Liver (tissue), 9 donors: ENCODE measurements around the gene HTR7. TPM values are rescaled to one million over a fixed set of nuclear protein-coding genes. Genes with fewer than 3 reads are reported as not detected.

Source experiments
- DNase-seq: peaks from one replicate; pipeline ENCODE4 v3.0.0-alpha.2; 2017; ENCODE audit warnings: low spot score
- H3K27ac ChIP-seq, 2 donors: one replicate each; pipeline ENCODE4 v1.7.0; 2013; ENCODE audit warnings: inconsistent platforms in 2 of 2, low read length in 2 of 2, control low read depth in 1 of 2, low read depth in 1 of 2, mild to moderate bottlenecking in 1 of 2
- H3K27me3 ChIP-seq, 4 donors: one replicate each; pipeline versions ENCODE4 v1.6.1 to v1.7.0; 2013; ENCODE audit warnings: low read length in 3 of 4, inconsistent platforms in 1 of 4, mild to moderate bottlenecking in 1 of 4, moderate library complexity in 1 of 4; ENCODE audit not compliant: control insufficient read depth in 4 of 4, insufficient read depth in 4 of 4
- H3K36me3 ChIP-seq, 4 donors: one replicate each; pipeline versions ENCODE4 v1.6.1 to v1.7.0; 2013; ENCODE audit warnings: low read length in 3 of 4, mild to moderate bottlenecking in 3 of 4, low read depth in 1 of 4, moderate library complexity in 1 of 4; ENCODE audit not compliant: control insufficient read depth in 4 of 4, insufficient read depth in 3 of 4
- H3K4me1 ChIP-seq, 4 donors: one replicate each; pipeline versions ENCODE4 v1.6.1 to v1.7.0; 2013; ENCODE audit warnings: low read length in 3 of 4, mild to moderate bottlenecking in 3 of 4, moderate library complexity in 1 of 4; ENCODE audit not compliant: control insufficient read depth in 4 of 4, insufficient read depth in 4 of 4
- H3K4me3 ChIP-seq, 3 donors: one replicate each; pipeline versions ENCODE4 v1.6.1 to v1.7.0; 2013; ENCODE audit warnings: low read length in 3 of 3, control low read depth in 1 of 3, low read depth in 1 of 3, mild to moderate bottlenecking in 1 of 3
- H3K9ac ChIP-seq, 2 donors: one replicate each; pipeline ENCODE4 v1.7.0; 2013; ENCODE audit warnings: low read length in 2 of 2, mild to moderate bottlenecking in 2 of 2, moderate library complexity in 2 of 2, control low read depth in 1 of 2, low read depth in 1 of 2
- H3K9me3 ChIP-seq, 4 donors: one replicate each; pipeline versions ENCODE4 v1.6.1 to v1.7.0; 2013; ENCODE audit warnings: low read length in 3 of 4; ENCODE audit not compliant: control insufficient read depth in 4 of 4
- ATF3 ChIP-seq: IDR thresholded peaks from 2 replicates; pipeline ENCODE4 v1.6.1; 2016; ENCODE audit warnings: antibody characterized with exemption
- EGR1 ChIP-seq, 2 donors: IDR thresholded peaks; 2 replicates each; pipeline ENCODE4 v1.6.1; 2016 to 2018; ENCODE audit warnings: antibody characterized with exemption in 2 of 2, low read depth in 2 of 2
- FOXA1 ChIP-seq: IDR thresholded peaks from 2 replicates; pipeline ENCODE4 v1.6.1; 2016; ENCODE audit warnings: antibody characterized with exemption
- FOXA2 ChIP-seq: IDR thresholded peaks from 2 replicates; pipeline ENCODE4 v1.6.1; 2016; ENCODE audit warnings: antibody characterized with exemption
- GABPA ChIP-seq, 2 donors: IDR thresholded peaks in 1 of 2; conservative IDR thresholded peaks in 1 of 2; 2 replicates each; pipeline ENCODE4 v1.6.1; 2016; ENCODE audit warnings: antibody characterized with exemption in 2 of 2, mild to moderate bottlenecking in 1 of 2, moderate library complexity in 1 of 2
- HNF4A ChIP-seq, 2 donors: conservative IDR thresholded peaks; 2 replicates each; pipeline ENCODE4 v1.6.1; 2016; ENCODE audit warnings: antibody characterized with exemption in 2 of 2, mild to moderate bottlenecking in 2 of 2
- HNF4G ChIP-seq: IDR thresholded peaks from 2 replicates; pipeline ENCODE4 v1.6.1; 2016; ENCODE audit warnings: antibody characterized with exemption
- JUND ChIP-seq, 2 donors: IDR thresholded peaks; 2 replicates each; pipeline ENCODE4 v1.6.1; 2016; ENCODE audit warnings: antibody characterized with exemption in 2 of 2
- MAX ChIP-seq: IDR thresholded peaks from 2 replicates; pipeline ENCODE4 v1.6.1; 2016; ENCODE audit warnings: antibody characterized with exemption
- NR2F2 ChIP-seq: IDR thresholded peaks from 2 replicates; pipeline ENCODE4 v1.6.1; 2016; ENCODE audit warnings: antibody characterized with exemption
- RAD21 ChIP-seq, 2 donors: IDR thresholded peaks; 2 replicates each; pipeline ENCODE4 v1.6.1; 2016; ENCODE audit warnings: antibody characterized with exemption in 2 of 2, mild to moderate bottlenecking in 2 of 2
- REST ChIP-seq: IDR thresholded peaks from 2 replicates; pipeline ENCODE4 v1.6.1; 2016; ENCODE audit warnings: antibody characterized with exemption, mild to moderate bottlenecking
- RXRA ChIP-seq, 2 donors: IDR thresholded peaks; 2 replicates each; pipeline ENCODE4 v1.6.1; 2017 to 2018; ENCODE audit warnings: antibody characterized with exemption in 2 of 2, mild to moderate bottlenecking in 1 of 2
- SP1 ChIP-seq: IDR thresholded peaks from 2 replicates; pipeline ENCODE4 v1.6.1; 2018; ENCODE audit warnings: antibody characterized with exemption, mild to moderate bottlenecking
- TAF1 ChIP-seq: conservative IDR thresholded peaks from 2 replicates; pipeline ENCODE4 v1.6.1; 2016; ENCODE audit warnings: antibody characterized with exemption, mild to moderate bottlenecking
- YY1 ChIP-seq: IDR thresholded peaks from 2 replicates; pipeline ENCODE4 v1.6.1; 2016; ENCODE audit warnings: antibody characterized with exemption, mild to moderate bottlenecking
- WGBS: extraction: QIAGEN DNeasy Blood & Tissue Kit; methylation state at CpG from one replicate; pipeline ENCODE4 v1.1.7; 2013; 5-methylcytosine and 5-hydroxymethylcytosine counted together
- polyA plus RNA-seq, 2 donors: library from polyadenylated mRNA; stranded (reverse) in 1 of 2; unstranded in 1 of 2; fragments of 200-250 nt in 1 of 2; fragments of >200 nt in 1 of 2; fragmentation: Nextera tagmentation in 1 of 2; extraction: Ambion mirVana in 1 of 2; gene quantifications; one replicate each; pipeline versions ENCODE4 v1.2.1 to v1.2.3, GENCODE V29; 2013 to 2015
- total RNA-seq, 2 donors: library from RNA; depleted of rRNA; stranded (reverse); fragments of >200 nt; gene quantifications; one replicate each; pipeline ENCODE4 v1.2.3, GENCODE V29; 2014
- TF ChIP-seq, protein P1 (sequence below): IDR thresholded peaks from 2 replicates; pipeline ENCODE4 v1.6.1; 2016; ENCODE audit warnings: antibody characterized with exemption
- TF ChIP-seq, protein P2 (sequence below): fragments of 150-350 bp; IDR thresholded peaks from 2 replicates; pipeline ENCODE4 v1.5.1; 2017; ENCODE audit warnings: improper control_type of control experiment, low read depth, low read length; ENCODE audit not compliant: missing input control
- donor health status: healthy.
- donor health status: healthy.
- donor health status: healthy.
- donor health status: healthy.
- donor health status: healthy.

Gene HTR7
- total and polyA plus RNA-seq, 4 donors: 0.17 to 0.61 (median 0.18) TPM; not detected in 1

DNA sequence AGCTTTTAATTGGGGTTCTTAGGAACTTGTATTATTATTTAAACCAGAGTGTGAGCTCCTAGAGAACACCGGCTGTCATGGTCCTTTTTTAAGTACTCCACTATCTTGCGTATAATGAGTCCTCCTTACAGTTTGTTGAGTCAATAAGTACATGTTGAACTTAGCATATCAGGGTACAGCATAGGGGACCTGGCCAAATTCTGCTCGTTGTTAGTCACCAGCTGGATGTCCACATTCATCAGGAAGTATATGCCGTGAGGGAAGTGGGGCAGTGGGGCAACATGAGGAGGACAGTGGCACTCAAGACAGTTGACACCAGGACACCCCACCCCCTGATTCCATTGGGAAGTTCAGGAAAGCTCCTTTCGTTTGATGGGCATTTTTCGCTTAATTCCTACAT is 30.5 kb upstream of the HTR7 start:
- Histone ChIP-seq H3K27ac (no peak overlapping the region), H3K9ac (no peak overlapping the region), H3K4me1 (peaks cover 1 to 24% (median 4%) of the 10 kb centered on the region in 4 donors), H3K4me3 (no peak overlapping the region), H3K36me3 (peaks cover 3 to 18% (median 12%) of the 10 kb centered on the region in 4 donors), H3K9me3 (no peaks in the 10 kb centered on the region), H3K27me3 (no peaks in the 10 kb centered on the region)
- 82% methylated on average over 6 of the region's 6 CpGs for WGBS
- DNase-seq: no peak
- no peak for TF ChIP-seq TAF1
- TF ChIP-seq EGR1 (IDR thresholded peaks at IDR 0.05; ENCODE audit: low read depth in 2 of 2): no peak
- TF ChIP-seq, protein P1, sequence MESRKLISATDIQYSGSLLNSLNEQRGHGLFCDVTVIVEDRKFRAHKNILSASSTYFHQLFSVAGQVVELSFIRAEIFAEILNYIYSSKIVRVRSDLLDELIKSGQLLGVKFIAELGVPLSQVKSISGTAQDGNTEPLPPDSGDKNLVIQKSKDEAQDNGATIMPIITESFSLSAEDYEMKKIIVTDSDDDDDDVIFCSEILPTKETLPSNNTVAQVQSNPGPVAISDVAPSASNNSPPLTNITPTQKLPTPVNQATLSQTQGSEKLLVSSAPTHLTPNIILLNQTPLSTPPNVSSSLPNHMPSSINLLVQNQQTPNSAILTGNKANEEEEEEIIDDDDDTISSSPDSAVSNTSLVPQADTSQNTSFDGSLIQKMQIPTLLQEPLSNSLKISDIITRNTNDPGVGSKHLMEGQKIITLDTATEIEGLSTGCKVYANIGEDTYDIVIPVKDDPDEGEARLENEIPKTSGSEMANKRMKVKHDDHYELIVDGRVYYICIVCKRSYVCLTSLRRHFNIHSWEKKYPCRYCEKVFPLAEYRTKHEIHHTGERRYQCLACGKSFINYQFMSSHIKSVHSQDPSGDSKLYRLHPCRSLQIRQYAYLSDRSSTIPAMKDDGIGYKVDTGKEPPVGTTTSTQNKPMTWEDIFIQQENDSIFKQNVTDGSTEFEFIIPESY: no peak
- no peak for TF ChIP-seq SP1
- no peak for TF ChIP-seq REST
- no peak for TF ChIP-seq ATF3
- TF ChIP-seq, protein P2, sequence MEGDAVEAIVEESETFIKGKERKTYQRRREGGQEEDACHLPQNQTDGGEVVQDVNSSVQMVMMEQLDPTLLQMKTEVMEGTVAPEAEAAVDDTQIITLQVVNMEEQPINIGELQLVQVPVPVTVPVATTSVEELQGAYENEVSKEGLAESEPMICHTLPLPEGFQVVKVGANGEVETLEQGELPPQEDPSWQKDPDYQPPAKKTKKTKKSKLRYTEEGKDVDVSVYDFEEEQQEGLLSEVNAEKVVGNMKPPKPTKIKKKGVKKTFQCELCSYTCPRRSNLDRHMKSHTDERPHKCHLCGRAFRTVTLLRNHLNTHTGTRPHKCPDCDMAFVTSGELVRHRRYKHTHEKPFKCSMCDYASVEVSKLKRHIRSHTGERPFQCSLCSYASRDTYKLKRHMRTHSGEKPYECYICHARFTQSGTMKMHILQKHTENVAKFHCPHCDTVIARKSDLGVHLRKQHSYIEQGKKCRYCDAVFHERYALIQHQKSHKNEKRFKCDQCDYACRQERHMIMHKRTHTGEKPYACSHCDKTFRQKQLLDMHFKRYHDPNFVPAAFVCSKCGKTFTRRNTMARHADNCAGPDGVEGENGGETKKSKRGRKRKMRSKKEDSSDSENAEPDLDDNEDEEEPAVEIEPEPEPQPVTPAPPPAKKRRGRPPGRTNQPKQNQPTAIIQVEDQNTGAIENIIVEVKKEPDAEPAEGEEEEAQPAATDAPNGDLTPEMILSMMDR: no peak
- no peak for TF ChIP-seq MAX
- no peak for TF ChIP-seq FOXA1
- no peak for TF ChIP-seq YY1
- no peak for TF ChIP-seq HNF4A (conservative IDR thresholded peaks at IDR 0.05)
- no peak for TF ChIP-seq FOXA2
- TF ChIP-seq JUND (IDR thresholded peaks at IDR 0.05): no peak
- TF ChIP-seq NR2F2: no peak
- TF ChIP-seq RXRA (IDR thresholded peaks at IDR 0.05): no peak
- no peak for TF ChIP-seq HNF4G
- no peak for TF ChIP-seq RAD21 (IDR thresholded peaks at IDR 0.05)
- TF ChIP-seq GABPA (IDR thresholded peaks at IDR 0.05 in 1 of 2, conservative IDR thresholded peaks at IDR 0.05 in 1 of 2): no peak
